CD4-positive, alpha-beta T cell treated with Interleukin-17A for 1 hour (primary cell): ENCODE measurements around the gene MYRIP.
A peak's percentile ranks its signal among the peaks of the same experiment; 100 is the strongest.

Experiments
- DNase-seq: peaks from one replicate; pipeline ENCODE4 v3.0.0-alpha.2; 2020

The MYRIP gene

GRCh38 chr3:40143283-40144090 lies 334.1 kb downstream of the MYRIP start:
- DNase-seq = no peak

- DNase-seq = no peak
Measured at GRCh38 chr3:40148827-40149226, 339.4 kb downstream of the MYRIP start.

DNA sequence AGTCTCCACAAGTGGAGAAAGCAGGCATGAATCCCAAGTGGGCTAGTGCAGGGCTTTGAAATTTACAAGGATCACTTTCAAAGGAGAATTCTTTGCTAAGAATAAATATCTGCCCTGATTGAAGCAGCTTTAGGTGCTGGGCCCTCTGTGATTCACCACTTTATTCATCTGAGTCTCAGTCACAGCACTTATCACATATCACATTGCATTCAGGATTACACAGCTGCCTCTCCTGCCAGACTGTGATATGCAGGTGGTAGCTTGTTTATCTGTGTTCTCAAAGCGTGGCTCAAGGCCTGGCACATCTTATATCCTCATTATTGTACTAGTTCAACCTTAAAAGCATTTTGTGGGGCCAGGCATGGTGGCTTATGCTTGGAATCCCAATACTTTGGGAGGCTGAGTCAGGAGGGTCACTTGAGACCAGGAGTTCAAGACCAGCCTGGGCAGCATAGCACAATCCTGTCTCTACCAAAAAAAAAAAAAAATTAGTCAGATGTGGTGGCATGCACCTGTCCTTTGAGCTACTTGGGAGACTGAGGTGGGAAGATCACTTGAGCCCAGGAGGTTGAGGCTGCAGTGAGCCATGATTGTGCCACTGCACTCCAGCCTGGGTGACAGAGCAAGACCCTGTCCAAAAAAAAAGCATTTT lies 343.2 kb downstream of the MYRIP start:
- DNase-seq = no peak

DNA sequence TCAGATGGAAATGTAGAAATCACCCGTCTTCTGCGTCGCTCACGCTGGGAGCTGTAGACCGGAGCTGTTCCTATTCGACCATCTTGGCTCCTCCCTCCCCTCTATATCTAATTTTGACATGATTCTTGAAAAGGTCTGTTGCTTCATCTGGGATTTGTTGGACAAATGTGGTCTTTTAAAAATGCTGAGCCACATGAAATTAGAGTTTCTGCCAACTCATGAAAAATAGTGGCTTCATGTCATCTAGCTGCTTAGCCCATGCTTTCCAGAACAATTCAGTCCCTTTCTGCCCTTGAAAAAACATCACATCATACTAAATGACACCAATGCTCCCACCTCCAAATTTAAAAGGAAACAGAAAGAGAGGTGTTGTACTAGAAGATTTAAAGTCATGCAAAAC lies 351.5 kb downstream of the MYRIP start:
- DNase-seq = no peak

- DNase-seq = no peak
Measured at GRCh38 chr3:40162616-40163015, 353.2 kb downstream of the MYRIP start.

GRCh38 chr3:40166997-40167396 lies 357.6 kb downstream of the MYRIP start:
- DNase-seq = no peak

GRCh38 chr3:40167958-40168357 lies 358.5 kb downstream of the MYRIP start:
- no peak for DNase-seq

DNA sequence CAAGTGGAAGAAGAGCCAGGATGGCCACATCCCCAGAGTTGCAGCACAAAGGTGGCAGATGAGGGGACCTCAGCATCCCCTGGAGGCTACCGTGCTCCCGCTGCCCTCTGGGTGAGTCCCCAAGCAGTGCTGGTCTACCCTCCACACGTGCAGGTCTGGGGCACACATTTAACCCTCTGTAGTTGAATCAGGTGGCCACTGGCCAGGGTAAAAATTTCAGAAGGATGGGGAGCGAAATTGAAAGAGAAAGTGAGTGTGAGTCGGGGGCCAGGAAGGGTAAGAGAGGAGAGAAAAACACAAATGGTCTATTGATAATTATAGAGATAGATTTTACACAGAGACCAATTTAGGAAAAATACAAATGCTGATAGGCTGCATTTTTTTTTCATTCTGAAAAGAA lies 360.6 kb downstream of the MYRIP start:
- no peak for DNase-seq

DNA sequence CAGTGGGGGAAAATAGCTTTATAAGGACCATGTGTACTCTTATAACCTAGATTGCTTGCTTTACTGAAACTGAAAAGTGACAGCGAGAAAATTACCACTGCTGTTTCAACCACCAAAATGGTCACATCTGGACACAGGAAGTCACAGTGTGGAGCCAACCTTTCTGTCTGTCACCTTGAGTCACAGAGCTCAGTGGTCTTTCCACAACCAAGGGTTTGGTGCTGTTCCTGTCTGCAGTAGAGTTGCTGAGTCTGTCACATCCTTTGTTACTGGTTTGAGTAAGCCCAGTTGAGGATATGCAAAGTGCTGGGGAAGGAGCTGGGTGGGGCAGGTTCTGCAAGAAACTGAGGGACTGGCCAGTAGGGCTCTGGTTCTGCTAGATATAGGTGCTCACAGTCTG lies 361.0 kb downstream of the MYRIP start:
- no peak for DNase-seq

- DNase-seq = no peak
Measured at GRCh38 chr3:40172560-40172959, 363.2 kb downstream of the MYRIP start.

GRCh38 chr3:40173227-40173721 lies 363.9 kb downstream of the MYRIP start:
- DNase-seq = no peak

DNA sequence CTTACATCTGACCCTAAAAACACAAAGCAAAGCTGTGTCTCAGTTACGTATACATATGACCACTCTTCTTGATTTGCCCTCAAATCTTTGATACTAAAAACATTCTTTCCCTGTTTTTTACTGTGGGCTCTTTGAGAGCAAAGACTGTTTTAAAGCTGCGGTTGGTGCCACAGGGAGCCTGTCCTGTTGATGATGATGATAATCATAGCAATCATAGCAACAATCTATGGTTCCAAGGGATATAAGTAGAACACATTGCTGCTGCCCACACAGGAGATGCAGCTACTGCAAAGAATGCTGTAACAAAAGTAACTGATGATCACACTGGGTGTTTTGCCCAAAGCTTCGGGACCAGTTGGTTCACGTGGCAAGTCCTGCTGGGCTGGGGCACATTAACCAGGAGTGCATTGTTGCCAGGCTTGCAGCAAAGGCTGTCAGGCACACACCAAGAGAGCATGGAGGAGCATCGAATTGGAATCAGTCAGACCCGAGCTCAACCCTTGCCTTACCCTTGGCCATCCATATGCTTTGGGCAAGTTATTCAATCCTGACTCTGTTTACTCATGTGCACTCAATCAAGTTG lies 368.7 kb downstream of the MYRIP start:
- no peak for DNase-seq

DNA sequence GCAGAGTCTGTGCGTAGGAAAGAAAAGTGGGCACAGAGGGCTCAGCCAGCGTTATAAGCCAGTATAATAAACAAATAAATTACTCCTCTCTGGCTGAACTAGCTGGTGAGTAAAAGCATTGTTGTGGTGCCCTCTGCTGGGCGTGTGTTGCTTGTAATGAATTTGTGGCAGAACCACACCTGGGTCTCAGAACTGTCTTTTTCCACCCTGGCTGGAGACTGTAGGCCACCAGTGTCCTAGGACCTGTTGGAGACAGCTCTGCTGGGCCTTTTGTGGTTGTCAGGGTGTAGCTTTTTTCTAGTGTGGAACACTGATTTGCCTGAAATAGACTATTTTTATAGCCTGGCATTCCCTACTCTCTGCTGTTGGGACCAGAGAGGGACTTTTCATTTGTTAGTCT lies 369.6 kb downstream of the MYRIP start:
- peak; percentile 47 for DNase-seq

GRCh38 chr3:40181182-40181581 lies 371.8 kb downstream of the MYRIP start:
- no peak for DNase-seq

GRCh38 chr3:40185029-40185695 lies 375.8 kb downstream of the MYRIP start:
- no peak for DNase-seq

- DNase-seq = no peak
Measured at GRCh38 chr3:40186508-40186907, 377.1 kb downstream of the MYRIP start.

DNA sequence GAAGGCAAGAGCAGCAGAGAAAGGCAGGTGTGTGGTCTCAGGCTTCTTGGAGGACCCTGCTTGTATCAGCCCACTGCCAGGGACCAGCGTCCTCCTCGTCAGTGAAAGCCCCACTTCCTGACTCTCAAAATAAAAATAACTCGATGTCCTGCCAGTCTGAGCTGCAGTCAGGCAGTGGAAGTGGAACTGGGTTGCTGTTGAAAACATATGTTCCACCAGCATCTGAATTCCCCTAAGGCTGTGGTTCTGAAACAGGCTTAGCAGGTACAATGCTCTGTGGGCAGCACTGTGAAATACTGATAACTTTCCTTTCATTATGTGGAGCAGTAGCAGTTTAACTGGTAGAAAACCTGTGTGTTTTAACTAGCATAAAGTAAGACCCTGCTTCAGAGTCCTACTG lies 378.5 kb downstream of the MYRIP start:
- no peak for DNase-seq

DNA sequence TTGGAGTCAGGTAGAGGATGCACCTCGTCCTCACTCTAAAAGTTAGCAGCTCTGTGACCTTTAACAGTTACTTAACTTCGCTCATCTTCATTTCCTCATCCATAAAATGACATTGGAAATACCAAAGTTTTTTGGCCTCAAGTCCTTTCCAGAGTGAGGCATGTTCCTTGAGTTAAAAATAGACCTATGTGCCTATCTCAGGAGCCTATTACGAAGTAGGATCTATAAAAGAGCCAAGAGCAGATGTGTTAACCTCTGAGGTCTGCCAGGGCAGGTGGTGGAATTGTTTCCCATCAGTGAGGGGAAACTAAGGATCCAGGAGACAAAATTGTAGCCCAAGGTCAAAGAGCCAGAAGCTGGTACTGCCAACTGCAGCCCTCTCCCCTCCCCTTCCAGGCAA lies 379.7 kb downstream of the MYRIP start:
- no peak for DNase-seq

- DNase-seq = no peak
Measured at GRCh38 chr3:40190056-40190455, 380.6 kb downstream of the MYRIP start.

DNA sequence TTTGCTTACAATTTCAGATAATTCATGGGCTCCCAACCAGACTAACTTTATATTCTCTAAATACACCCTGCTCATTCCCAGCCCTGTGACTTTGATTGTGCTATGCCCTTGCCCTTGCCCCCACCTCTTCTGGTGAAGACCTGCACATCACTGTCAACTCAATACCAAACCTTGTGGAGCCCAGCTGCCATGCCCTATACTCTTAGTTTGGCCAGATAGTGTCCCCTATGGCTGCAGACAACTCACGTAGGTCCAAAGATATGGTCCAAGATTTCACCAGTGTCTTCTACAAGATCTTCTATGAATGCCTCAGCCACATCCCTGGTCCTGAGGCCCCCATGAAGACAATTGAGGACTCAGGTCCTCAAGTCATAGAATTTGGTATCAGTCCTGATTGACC lies 381.8 kb downstream of the MYRIP start:
- no peak for DNase-seq

DNA sequence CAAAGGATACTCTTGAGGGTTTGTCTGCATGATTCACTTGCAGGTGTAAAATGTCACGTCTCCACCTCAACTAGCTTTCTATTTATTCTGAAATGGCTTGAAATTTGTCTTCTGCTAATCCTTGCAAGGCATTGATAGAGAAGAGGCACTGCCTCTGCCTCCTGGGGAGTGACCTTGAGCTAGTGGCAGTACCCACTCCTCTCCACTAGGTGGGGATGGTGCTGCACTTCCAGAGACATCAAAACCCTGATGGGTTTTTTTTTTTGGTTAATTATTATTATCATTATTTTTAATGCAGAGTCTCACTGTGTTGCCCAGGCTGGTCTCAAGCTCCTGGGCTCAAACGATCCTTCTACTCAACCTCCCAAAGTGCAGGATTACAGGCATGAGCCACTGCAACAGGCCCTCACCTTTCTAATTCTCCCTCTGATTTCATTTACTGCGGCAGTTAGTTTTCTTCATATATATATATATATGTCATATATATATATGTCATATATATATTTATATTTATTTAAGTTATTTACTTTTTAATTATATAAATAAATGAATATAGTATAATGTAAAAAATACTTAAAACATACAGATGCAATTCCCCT lies 382.5 kb downstream of the MYRIP start:
- DNase-seq = peak; percentile 66

GRCh38 chr3:40192628-40193027 lies 383.2 kb downstream of the MYRIP start:
- no peak for DNase-seq

DNA sequence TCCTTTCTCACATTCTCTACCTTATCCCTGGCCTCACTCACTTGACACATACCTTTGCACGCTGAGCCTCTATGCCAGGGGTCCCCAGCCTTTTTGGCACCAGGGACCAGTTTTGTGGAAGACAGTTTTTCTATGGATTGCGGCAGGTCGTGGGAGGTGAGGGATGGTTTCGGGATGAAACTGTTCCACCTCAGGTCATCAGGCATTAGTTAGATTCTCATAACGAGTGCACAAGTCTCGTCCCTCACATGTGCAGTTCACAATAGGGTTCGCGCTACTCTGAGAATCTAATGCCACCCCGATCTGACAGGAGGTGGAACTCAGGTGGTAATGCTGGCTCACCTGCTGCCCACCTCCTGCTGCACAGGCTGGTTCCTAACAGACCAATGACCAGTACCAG lies 387.6 kb downstream of the MYRIP start:
- DNase-seq = no peak
